WERI-Rb-1 (cell line): ENCODE data around the gene PRM2.

Source experiments
- DNase-seq: peaks from one replicate; pipeline ENCODE4 v3.0.0-alpha.2; 2020
- H3K27ac ChIP-seq: fragments of 250-450 bp; sonication (Bioruptor Pico); 2 replicates; pipeline ENCODE4 v1.5.1; 2020; ENCODE audit warnings: mild to moderate bottlenecking, moderate library complexity
- H3K27me3 ChIP-seq: fragments of 250-450 bp; sonication (Bioruptor Pico); 2 replicates; pipeline ENCODE4 v1.5.1; 2021; ENCODE audit warnings: mild to moderate bottlenecking, low read depth, moderate library complexity; ENCODE audit not compliant: insufficient read depth, severe bottlenecking
- H3K36me3 ChIP-seq: fragments of 250-450 bp; sonication (Bioruptor Pico); 2 replicates; pipeline ENCODE4 v1.5.1; 2020; ENCODE audit warnings: mild to moderate bottlenecking, moderate library complexity
- H3K4me3 ChIP-seq: 2 replicates; pipeline ENCODE4 v1.5.1; 2011; ENCODE audit warnings: low read depth, mild to moderate bottlenecking, control low read depth, low read length
- H3K9me3 ChIP-seq: fragments of 250-450 bp; sonication (Bioruptor Pico); 2 replicates; pipeline ENCODE4 v1.5.1; 2021; ENCODE audit warnings: mild to moderate bottlenecking, moderate library complexity; ENCODE audit not compliant: severe bottlenecking
- TF ChIP-seq, protein P1 (sequence below): IDR thresholded peaks from 2 replicates; pipeline ENCODE4 v1.5.1; 2011; ENCODE audit warnings: low read depth, mild to moderate bottlenecking, control low read depth, inconsistent platforms, low read length

The PRM2 gene

DNA sequence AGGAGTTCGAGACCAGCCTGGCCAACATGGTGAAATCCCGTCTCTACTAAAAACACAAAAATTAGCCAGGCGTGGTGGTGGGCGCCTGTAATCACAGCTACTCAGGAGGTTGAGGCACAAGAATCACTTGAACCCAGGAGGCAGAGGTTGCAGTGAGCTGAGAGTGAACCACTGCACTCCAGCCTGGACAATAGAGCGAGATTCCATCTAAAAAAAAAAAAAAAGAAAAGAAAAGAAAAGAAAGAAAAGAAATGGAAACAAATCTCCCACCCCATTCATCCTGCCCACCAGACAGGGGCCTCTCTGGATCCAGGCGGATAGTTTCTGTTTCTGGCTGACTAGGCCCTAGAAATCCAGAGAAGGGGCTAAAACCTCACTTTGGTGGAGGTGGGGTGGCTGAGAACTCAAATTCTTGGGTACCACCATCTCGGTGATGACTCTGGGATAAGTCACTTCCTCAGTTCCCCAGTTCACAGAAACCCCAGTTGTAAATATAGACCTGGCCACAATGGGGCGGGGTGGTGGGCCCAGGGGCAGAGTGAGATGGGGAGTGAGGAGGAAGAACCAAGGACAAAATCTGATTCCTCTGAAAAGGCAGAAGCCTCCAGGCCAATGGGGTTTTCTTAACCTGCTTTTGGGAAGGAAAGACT is 42.4 kb downstream of the PRM2 start:
- TF ChIP-seq, protein P1, sequence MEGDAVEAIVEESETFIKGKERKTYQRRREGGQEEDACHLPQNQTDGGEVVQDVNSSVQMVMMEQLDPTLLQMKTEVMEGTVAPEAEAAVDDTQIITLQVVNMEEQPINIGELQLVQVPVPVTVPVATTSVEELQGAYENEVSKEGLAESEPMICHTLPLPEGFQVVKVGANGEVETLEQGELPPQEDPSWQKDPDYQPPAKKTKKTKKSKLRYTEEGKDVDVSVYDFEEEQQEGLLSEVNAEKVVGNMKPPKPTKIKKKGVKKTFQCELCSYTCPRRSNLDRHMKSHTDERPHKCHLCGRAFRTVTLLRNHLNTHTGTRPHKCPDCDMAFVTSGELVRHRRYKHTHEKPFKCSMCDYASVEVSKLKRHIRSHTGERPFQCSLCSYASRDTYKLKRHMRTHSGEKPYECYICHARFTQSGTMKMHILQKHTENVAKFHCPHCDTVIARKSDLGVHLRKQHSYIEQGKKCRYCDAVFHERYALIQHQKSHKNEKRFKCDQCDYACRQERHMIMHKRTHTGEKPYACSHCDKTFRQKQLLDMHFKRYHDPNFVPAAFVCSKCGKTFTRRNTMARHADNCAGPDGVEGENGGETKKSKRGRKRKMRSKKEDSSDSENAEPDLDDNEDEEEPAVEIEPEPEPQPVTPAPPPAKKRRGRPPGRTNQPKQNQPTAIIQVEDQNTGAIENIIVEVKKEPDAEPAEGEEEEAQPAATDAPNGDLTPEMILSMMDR = no peak
- Histone ChIP-seq H3K4me3 (no peak overlapping the region), H3K9me3 (no peaks in the 10 kb centered on the region), H3K27ac (no peak overlapping the region), H3K36me3 (no peaks in the 10 kb centered on the region), H3K27me3 (no peaks in the 10 kb centered on the region)
- no peak for DNase-seq

DNA sequence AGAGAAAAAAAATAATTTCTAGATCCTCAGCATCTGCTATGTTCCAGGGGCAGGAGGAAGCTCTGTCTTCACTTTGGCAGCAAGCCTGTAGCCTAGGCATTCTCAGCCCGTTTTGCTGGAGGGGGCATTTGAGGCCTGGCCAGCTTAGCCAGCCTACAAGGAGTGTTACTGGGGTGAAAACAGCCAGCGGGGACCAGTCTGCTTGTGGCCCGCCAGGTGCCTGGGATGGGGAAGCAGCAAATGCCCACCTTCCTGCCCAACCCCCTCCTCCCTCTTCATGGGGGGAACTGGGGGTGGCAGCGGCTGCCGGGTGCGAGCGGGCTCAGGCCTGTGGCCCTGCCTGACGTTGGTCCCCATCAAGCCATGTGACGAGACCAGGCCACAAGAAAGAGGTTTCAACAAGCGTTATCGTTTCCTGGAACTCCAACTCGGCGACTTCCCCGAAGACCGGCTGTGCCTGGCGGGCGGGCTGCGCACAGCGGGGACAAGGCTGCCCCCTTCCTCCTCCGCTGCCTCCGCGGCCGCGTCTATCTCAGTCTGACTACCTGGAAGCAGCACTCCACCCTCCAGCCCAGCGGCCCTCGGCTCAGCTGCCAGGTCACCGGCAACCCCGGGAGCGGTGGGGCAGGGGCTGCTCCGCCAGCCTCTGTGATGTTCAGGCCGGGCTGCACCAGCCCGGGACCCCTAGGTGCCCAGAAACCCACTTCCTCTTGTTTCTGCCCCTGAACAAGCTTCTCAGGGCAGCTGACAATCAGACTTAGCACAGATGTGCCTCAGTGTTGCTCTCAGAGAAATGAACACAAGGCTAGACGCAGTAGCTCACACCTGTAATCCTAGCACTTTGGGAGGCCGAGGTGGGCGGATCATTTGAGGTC is 43.2 kb downstream of the PRM2 start:
- Histone ChIP-seq H3K27me3 (no peaks in the 10 kb centered on the region), H3K4me3 (no peak overlapping the region), H3K36me3 (no peaks in the 10 kb centered on the region), H3K9me3 (no peaks in the 10 kb centered on the region), H3K27ac (no peak overlapping the region)
- TF ChIP-seq, protein P1 = no peak
- DNase-seq = no peak

DNA sequence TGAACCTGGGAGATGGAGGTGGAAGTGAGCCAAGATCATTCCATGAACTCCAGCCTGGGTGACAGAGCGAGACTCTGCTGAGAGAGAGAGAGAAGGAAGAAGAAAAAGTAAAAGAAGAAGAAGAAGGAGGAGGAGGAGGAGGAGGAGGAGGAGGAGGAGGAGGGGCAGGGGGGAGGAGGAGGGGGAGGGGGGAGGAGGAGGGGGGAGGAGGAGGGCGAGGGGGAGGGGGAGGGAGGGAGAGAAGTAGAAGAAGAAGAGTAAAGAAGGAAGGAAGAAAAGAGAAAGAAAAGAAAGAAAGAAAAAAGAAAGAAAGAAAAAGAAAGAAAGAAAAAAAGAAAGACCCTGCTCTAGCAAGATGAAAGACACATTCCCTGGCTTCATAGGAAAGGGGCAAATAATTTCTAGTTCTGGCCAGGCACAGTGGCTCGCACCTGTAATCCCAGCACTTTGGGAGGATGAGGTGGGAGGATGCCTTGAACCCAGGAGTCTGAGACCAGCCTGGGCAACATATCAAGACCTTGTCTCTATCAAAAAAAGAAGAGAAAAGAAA is 43.9 kb downstream of the PRM2 start:
- no peaks in the 10 kb centered on the region for H3K36me3 ChIP-seq
- no peak overlapping the region for H3K4me3 ChIP-seq
- DNase-seq = no peak
- TF ChIP-seq, protein P1 = no peak
- no peak overlapping the region for H3K27ac ChIP-seq
- no peaks in the 10 kb centered on the region for H3K27me3 ChIP-seq
- no peaks in the 10 kb centered on the region for H3K9me3 ChIP-seq

DNA sequence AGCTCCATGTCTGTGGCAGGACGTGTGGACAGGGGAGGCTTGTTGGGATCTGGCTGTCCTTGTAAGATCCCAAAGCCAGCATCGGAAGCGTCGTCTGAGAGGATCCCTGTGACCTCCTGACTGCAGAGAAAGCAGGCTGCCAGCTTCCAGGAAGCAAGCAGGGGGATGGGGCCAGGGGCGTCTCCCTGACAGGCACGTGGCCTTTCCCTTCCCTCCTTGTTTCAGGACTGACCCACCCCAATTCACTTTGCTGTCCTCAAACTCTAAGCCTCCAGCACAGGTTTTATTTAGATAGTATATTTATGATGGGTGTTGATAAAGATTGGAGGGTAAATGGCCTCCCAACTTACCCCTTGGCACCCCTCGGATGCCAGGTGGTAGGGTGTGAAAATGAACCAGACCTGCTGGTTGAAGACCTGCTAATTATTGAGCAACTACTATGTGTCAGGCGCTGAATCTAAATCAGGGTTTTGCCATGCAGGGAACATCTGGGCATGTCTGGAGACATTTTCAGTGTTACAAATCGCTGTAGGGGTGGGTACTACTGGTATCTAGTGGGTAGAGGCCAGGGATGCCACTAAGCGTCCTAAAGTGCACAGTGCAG is 44.8 kb downstream of the PRM2 start:
- H3K27ac ChIP-seq = no peak overlapping the region

DNA sequence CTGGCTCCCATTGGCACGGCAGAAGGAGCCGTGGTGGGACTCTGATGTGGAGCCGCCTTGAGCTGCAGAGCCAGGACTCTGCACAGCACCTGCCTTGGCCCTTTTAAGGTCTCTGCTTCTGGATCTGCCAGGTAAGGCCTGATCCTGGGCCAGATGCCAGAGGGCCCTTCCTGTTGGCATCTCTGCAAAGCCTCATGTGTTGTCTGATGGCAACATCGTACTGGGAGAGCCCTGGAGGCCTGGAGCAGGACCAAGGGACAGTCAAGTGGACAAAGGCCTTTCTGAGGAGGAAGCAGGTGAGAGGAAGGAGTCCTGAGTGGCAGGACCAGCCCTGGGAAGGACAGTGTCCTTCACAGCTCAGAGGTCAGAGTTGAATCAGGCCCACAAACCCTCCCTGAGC is 46.4 kb downstream of the PRM2 start:
- H3K4me3 ChIP-seq = no peak overlapping the region
- no peak for DNase-seq
- H3K27me3 ChIP-seq = no peaks in the 10 kb centered on the region
- no peak overlapping the region for H3K27ac ChIP-seq
- no peaks in the 10 kb centered on the region for H3K36me3 ChIP-seq
- TF ChIP-seq, protein P1 = no peak
- no peaks in the 10 kb centered on the region for H3K9me3 ChIP-seq

More for the DNA sequence above, 44.8 kb downstream of the PRM2 start:
- no peak overlapping the region for H3K4me3 ChIP-seq
- TF ChIP-seq, protein P1 = no peak
- DNase-seq = no peak
- no peaks in the 10 kb centered on the region for H3K36me3 ChIP-seq
- H3K27me3 ChIP-seq = no peaks in the 10 kb centered on the region
- no peaks in the 10 kb centered on the region for H3K9me3 ChIP-seq
